GM12878 (cell line): ENCODE results near the gene PARD6A. TPM values are rescaled to one million over a fixed set of nuclear protein-coding genes. Genes with fewer than 3 reads are reported as not detected.

Source experiments
- ATAC-seq: fragments of 200-7000 bp; cut with Tn5 transposase; 3 replicates; pipeline ENCODE4 v1.9.1; 2020; ENCODE audit warnings: mild to moderate bottlenecking, moderate library complexity
- BruUV-seq: library from RNA; stranded (reverse); fragments of 400-500 nt; replicated peaks from 2 replicates; lab custom pipeline; 2021; lab: Mats Ljungman, UMichigan
- CTCF ChIA-PET: fragments of 300-600 bp; sonication (Branson Sonifier 250); formaldehyde crosslinking; extraction: SDS; loops from one replicate; lab custom pipeline; 2021; ENCODE audit warnings: inconsistent platforms; lab: Yijun Ruan, JAX
- POLR2A ChIA-PET: fragments of 350-600 bp; formaldehyde crosslinking; extraction: SDS; loops from one replicate; lab custom pipeline; 2021; ENCODE audit warnings: inconsistent platforms; lab: Charles Lee
- RAD21 ChIA-PET: fragments of 300-600 bp; sonication (Branson Sonifier 250); formaldehyde crosslinking; loops from one replicate; lab custom pipeline; 2023; ENCODE audit warnings: antibody characterized with exemption; ENCODE audit not compliant: unreplicated experiment; lab: Charles Lee
- SMC1A ChIA-PET: fragments of 300-600 bp; sonication (Branson Sonifier 250); formaldehyde crosslinking; loops from one replicate; lab custom pipeline; 2023; ENCODE audit not compliant: unreplicated experiment, uncharacterized antibody; lab: Charles Lee
- DNase-seq: peaks from one replicate; pipeline ENCODE4 v3.0.0-alpha.2; 2011; ENCODE audit warnings: low read depth, low spot score
- FAIRE-seq: peaks from 3 replicates; lab custom pipeline; 2011; peaks lifted over from hg19 to GRCh38; lab: Jason Lieb, UNC
- H2AFZ ChIP-seq: 2 replicates; pipeline ENCODE4 v1.6.0; 2011; ENCODE audit warnings: low read depth, low read length, control low read depth; ENCODE audit not compliant: control insufficient read depth
- H3K27ac ChIP-seq: 2 replicates; pipeline ENCODE4 v1.5.1; 2011; ENCODE audit warnings: control low read depth; ENCODE audit not compliant: control insufficient read depth, insufficient read depth
- H3K27me3 ChIP-seq, 2 experiments: replicated peaks in 1 of 2; 2 replicates each; pipeline versions ENCODE4 v1.6.0 to v1.6.1; 2011; ENCODE audit warnings: low read length in 1 of 2; ENCODE audit not compliant: control insufficient read depth in 2 of 2, insufficient read depth in 2 of 2
- H3K36me3 ChIP-seq, 2 experiments: 2 replicates each; pipeline ENCODE4 v1.5.1; 2011; ENCODE audit warnings: low read length in 1 of 2; ENCODE audit not compliant: control insufficient read depth in 2 of 2, insufficient read depth in 2 of 2
- H3K4me1 ChIP-seq: 2 replicates; pipeline ENCODE4 v1.6.1; 2011; ENCODE audit warnings: mild to moderate bottlenecking, low read length, moderate library complexity, mixed read lengths; ENCODE audit not compliant: control insufficient read depth, insufficient read depth
- H3K4me2 ChIP-seq: 2 replicates; pipeline ENCODE4 v1.6.0; 2011; ENCODE audit warnings: control low read depth; ENCODE audit not compliant: control insufficient read depth, insufficient read depth
- H3K4me3 ChIP-seq: fragments of 200-600 bp; sonication (generic); 2 replicates; pipeline ENCODE4 v1.5.1; 2016
- H3K79me2 ChIP-seq: 2 replicates; pipeline ENCODE4 v1.6.0; 2011; ENCODE audit warnings: low read length; ENCODE audit not compliant: control insufficient read depth, insufficient read depth
- H3K9ac ChIP-seq: 2 replicates; pipeline ENCODE4 v1.8.0; 2011; ENCODE audit warnings: low read length, control low read depth, mixed read lengths; ENCODE audit not compliant: control insufficient read depth, insufficient read depth
- H3K9me3 ChIP-seq: replicated peaks from 3 replicates; pipeline ENCODE4 v1.5.1; 2011; ENCODE audit warnings: mild to moderate bottlenecking, low read length; ENCODE audit not compliant: control insufficient read depth, insufficient read depth
- H4K20me1 ChIP-seq: 2 replicates; pipeline ENCODE4 v1.6.0; 2011; ENCODE audit not compliant: control insufficient read depth, insufficient read depth
- MYB ChIP-seq: fragments of 150-350 bp; IDR thresholded peaks from 2 replicates; pipeline ENCODE4 v1.6.1; 2014; ENCODE audit warnings: mild to moderate bottlenecking, low read depth, low read length, borderline replicate concordance
- SPI1 ChIP-seq: IDR thresholded peaks from 2 replicates; pipeline ENCODE4 v1.6.1; 2011; ENCODE audit warnings: low read depth, mild to moderate bottlenecking, low read length, moderate library complexity, borderline replicate concordance; ENCODE audit not compliant: insufficient read depth
- WGBS: methylation state at CpG from one replicate; pipeline ENCODE4 v1.1.6; 2016; ENCODE audit warnings: low lambda C conversion rate; ENCODE audit not compliant: insufficient replicate concordance, insufficient coverage; ENCODE audit errors: missing lambda C conversion rate; 5-methylcytosine and 5-hydroxymethylcytosine counted together
- in situ Hi-C: fragments of 300-500 bp; cut with MboI; formaldehyde crosslinking; loops from 9 replicates; pipeline ENCODE4 v1.14.3; 2018; ENCODE audit warnings: mixed read lengths
- intact Hi-C: fragments of 100-400 bp; cut with micrococcal nuclease; formaldehyde crosslinking; loops from one replicate; pipeline ENCODE4 v1.14.2; 2022; ENCODE audit not compliant: unreplicated experiment
- polyA plus RNA-seq, 11 experiments: library from polyadenylated mRNA; depleted of rRNA in 4 of 11; unstranded in 6 of 11; stranded (reverse) in 5 of 11; fragments of >200 nt; fragmentation: Nextera tagmentation in 4 of 11; fragmentation: Illumina TruSeq in 1 of 11; extraction: Ambion mirVana in 4 of 11; extraction: Trizol in 1 of 11; gene quantifications; 1 replicate in 1 of 11; 2 replicates in 10 of 11; pipeline versions ENCODE4 v1.2.1 to v1.2.3, GENCODE V29; 2011 to 2016; ENCODE audit warnings: inconsistent platforms in 2 of 11, missing spikeins in 2 of 11, low read depth in 1 of 11
- total RNA-seq, 4 experiments: library from RNA; depleted of rRNA in 3 of 4; stranded (reverse); fragments of >200 nt in 3 of 4; fragmentation: Illumina TruSeq in 1 of 4; extraction: Trizol in 1 of 4; gene quantifications; 2 replicates each; pipeline versions ENCODE4 v1.2.1 to v1.2.3, GENCODE V29; 2013 to 2021
- TF ChIP-seq, protein P1 (sequence below): fragments of 450-650 bp; IDR thresholded peaks from 2 replicates; pipeline ENCODE4 v1.6.1; 2017; ENCODE audit warnings: mild to moderate bottlenecking, moderate library complexity

Gene PARD6A
- total and polyA plus RNA-seq, 10 of the 15 experiments (the other 5 are each of a cell fraction or from before 2014, with no cell fraction given), result 0.42 to 10.1 (median 4.4) TPM

DNA sequence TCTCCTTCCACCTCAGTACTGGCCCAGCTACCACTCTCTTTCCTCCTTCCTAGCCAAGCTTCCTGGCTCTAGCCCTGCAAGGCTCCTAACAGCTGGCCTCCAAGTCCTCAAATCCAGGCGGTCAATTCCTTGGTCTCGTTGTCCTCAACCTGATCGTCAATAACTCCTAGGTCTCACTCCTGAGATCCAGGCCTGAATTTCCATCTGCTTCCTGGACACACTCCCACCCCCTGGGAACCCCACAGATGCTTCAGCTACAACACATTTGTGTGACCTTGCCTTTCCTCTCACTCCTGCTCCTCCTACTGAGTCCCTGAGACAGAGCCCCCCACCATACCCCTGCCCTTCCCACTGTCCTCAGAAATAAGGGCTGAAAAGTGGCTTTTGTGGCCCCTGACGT, 3.5 kb downstream of the PARD6A start:
- Histone ChIP-seq H3K79me2 (peaks cover 8% of the 10 kb centered on the region), H3K27me3 (no peaks in the 10 kb centered on the region), H3K9ac (no peak overlapping the region), H2AFZ (no peak overlapping the region), H3K4me3 (no peak overlapping the region), H3K36me3 (no peaks in the 10 kb centered on the region; a peak in 1 of 4 replicates), H3K9me3 (no peaks in the 10 kb centered on the region), H3K4me2 (no peak overlapping the region), H3K4me1 (peaks cover 26% of the 10 kb centered on the region), H3K27ac (no peak overlapping the region), H4K20me1 (no peaks in the 10 kb centered on the region)
- BruUV-seq, result no TSS peak
- FAIRE-seq (no peak), DNase-seq (no peak), ATAC-seq (no peak)
- ChIA-PET CTCF (interaction anchor here (0.6 to 11.9 kb wide), 4 partner anchors 117 to 261 kb away, joined by 3 to 196 read pairs (median 4); no protein-coding TSS in a partner anchor), POLR2A (interaction anchor here (0.5 to 1.1 kb wide), 2 partner anchors 134 to 155 kb away, joined by 3 to 6 read pairs; no protein-coding TSS in a partner anchor), RAD21 (interaction anchor here (0.9 kb wide), 1 partner anchor 143 kb away, joined by 4 read pairs; no protein-coding TSS in a partner anchor), SMC1A (no interaction called here)
- WGBS, result 26% methylated on average over 4 of the region's 4 CpGs
- intact Hi-C loops, result loop anchor here (5.0 kb wide), 1 partner anchor 507 kb away; the partner anchor contains the start of genes FBXL8 and TRADD
- in situ Hi-C loops, result no loop called here
- TF ChIP-seq, protein P1, sequence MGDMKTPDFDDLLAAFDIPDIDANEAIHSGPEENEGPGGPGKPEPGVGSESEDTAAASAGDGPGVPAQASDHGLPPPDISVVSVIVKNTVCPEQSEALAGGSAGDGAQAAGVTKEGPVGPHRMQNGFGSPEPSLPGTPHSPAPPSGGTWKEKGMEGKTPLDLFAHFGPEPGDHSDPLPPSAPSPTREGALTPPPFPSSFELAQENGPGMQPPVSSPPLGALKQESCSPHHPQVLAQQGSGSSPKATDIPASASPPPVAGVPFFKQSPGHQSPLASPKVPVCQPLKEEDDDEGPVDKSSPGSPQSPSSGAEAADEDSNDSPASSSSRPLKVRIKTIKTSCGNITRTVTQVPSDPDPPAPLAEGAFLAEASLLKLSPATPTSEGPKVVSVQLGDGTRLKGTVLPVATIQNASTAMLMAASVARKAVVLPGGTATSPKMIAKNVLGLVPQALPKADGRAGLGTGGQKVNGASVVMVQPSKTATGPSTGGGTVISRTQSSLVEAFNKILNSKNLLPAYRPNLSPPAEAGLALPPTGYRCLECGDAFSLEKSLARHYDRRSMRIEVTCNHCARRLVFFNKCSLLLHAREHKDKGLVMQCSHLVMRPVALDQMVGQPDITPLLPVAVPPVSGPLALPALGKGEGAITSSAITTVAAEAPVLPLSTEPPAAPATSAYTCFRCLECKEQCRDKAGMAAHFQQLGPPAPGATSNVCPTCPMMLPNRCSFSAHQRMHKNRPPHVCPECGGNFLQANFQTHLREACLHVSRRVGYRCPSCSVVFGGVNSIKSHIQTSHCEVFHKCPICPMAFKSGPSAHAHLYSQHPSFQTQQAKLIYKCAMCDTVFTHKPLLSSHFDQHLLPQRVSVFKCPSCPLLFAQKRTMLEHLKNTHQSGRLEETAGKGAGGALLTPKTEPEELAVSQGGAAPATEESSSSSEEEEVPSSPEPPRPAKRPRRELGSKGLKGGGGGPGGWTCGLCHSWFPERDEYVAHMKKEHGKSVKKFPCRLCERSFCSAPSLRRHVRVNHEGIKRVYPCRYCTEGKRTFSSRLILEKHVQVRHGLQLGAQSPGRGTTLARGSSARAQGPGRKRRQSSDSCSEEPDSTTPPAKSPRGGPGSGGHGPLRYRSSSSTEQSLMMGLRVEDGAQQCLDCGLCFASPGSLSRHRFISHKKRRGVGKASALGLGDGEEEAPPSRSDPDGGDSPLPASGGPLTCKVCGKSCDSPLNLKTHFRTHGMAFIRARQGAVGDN, result no peak
- TF ChIP-seq MYB (no peak), SPI1 (no peak)
